Measurements from ENCODE around the gene RAD51D. TPM values are rescaled to one million over a fixed set of nuclear protein-coding genes. Genes with fewer than 3 reads are reported as not detected.

The RAD51D gene
- polyA plus RNA-seq, 1 of the 3 experiments (the other 2 are of a cell fraction) = 11.6 TPM

DNA sequence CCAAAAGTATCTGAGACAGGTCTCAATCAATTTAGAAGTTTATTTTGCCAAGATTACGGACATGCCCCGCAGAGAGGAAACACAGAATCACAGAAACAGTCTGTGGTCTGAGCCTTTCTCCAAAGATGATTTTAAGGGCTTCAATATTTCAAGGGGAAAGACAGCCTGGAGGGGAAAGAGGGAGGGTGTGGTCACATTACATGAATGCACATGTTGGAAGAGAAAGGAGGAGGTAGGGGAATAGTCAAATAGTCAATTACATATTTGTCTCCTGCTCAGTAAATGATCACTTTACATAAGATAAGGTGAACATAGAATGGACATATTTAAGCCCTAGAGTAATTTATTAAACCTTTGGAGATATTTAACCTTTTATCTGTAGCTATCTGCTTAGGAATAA, 40.3 kb upstream of the RAD51D start:
- H3F3A ChIP-seq (replicated peaks; ENCODE audit: insufficient read depth) = no peaks in the 10 kb centered on the region
- H3K79me2 ChIP-seq (ENCODE audit: insufficient read depth) = no peaks in the 10 kb centered on the region
- no peak overlapping the region for H3K4me3 ChIP-seq (ENCODE audit: low read depth in 2 of 2, low read length in 1 of 2)
- H3K9me3 ChIP-seq = no peaks in the 10 kb centered on the region
- DNase-seq = no peak
- 0 out of 2 replicates have a peak, but pooled peaks cover 3% of the 10 kb centered on the region for H3K9me2 ChIP-seq
- TF ChIP-seq RFX5 (IDR thresholded peaks at IDR 0.05; ENCODE audit: low read length) (no peak), IRF3 (IDR thresholded peaks at IDR 0.05; ENCODE audit: low read depth, low read length) (no peak), REST (IDR thresholded peaks at IDR 0.05; ENCODE audit: low read depth, low read length) (no peak), CHD2 (IDR thresholded peaks at IDR 0.05; ENCODE audit: low read length, partially characterized antibody) (no peak), GATA2 (CRISPR knock-in tag; IDR thresholded peaks at IDR 0.05) (no peak), POLR2AphosphoS5 (IDR thresholded peaks at IDR 0.05; ENCODE audit: low read depth, low read length) (no peak), MXI1 (IDR thresholded peaks at IDR 0.05; ENCODE audit: low read depth, low read length) (no peak), YY1 (IDR thresholded peaks at IDR 0.05; ENCODE audit: low read depth) (no peak), EP300 (IDR thresholded peaks at IDR 0.05; ENCODE audit: borderline replicate concordance in 1 of 2, low read depth in 1 of 2, low read length in 1 of 2) (no peak), JUND (IDR thresholded peaks at IDR 0.05) (no peak)
- TF ChIP-seq, protein P1, sequence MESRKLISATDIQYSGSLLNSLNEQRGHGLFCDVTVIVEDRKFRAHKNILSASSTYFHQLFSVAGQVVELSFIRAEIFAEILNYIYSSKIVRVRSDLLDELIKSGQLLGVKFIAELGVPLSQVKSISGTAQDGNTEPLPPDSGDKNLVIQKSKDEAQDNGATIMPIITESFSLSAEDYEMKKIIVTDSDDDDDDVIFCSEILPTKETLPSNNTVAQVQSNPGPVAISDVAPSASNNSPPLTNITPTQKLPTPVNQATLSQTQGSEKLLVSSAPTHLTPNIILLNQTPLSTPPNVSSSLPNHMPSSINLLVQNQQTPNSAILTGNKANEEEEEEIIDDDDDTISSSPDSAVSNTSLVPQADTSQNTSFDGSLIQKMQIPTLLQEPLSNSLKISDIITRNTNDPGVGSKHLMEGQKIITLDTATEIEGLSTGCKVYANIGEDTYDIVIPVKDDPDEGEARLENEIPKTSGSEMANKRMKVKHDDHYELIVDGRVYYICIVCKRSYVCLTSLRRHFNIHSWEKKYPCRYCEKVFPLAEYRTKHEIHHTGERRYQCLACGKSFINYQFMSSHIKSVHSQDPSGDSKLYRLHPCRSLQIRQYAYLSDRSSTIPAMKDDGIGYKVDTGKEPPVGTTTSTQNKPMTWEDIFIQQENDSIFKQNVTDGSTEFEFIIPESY (IDR thresholded peaks at IDR 0.05; ENCODE audit: borderline replicate concordance, low read depth) = no peak
- no peaks in the 10 kb centered on the region for H4K20me1 ChIP-seq (ENCODE audit: insufficient read depth)
- peaks cover 57% of the 10 kb centered on the region for H3K27me3 ChIP-seq (ENCODE audit: insufficient read depth)
- POLR2A ChIA-PET = no interaction called here
- H3K27ac ChIP-seq (ENCODE audit: low read depth in 2 of 2, low read length in 1 of 2) = no peak overlapping the region
- 29% methylated on average over 2 of the region's 2 CpGs for WGBS (ENCODE audit: low lambda C conversion rate)
- H3K4me1 ChIP-seq (ENCODE audit: control insufficient read depth in 1 of 2, insufficient read depth in 2 of 2, low read depth in 1 of 2, low read length in 1 of 2) = no peaks in the 10 kb centered on the region
- CTCF ChIA-PET = no interaction called here
- H3K36me3 ChIP-seq (replicated peaks in 1 of 2; ENCODE audit: control insufficient read depth in 1 of 2, insufficient read depth in 2 of 2, low read length in 1 of 2) = no peaks in the 10 kb centered on the region
- H3K9ac ChIP-seq = no peak overlapping the region
- H3K4me2 ChIP-seq = no peak overlapping the region
- H2AFZ ChIP-seq (ENCODE audit: low read depth) = no peak overlapping the region
